A673 (cell line): Measurements from ENCODE around the gene TNFAIP1. TPM values are rescaled to one million over a fixed set of nuclear protein-coding genes. Genes with fewer than 3 reads are reported as not detected.

Source experiments
- BruUV-seq: library from RNA; stranded (reverse); fragments of 400-500 nt; replicated peaks from 2 replicates; lab custom pipeline; 2021; lab: Mats Ljungman, UMichigan
- CTCF ChIA-PET: fragments of 300-600 bp; sonication (Branson Sonifier 250); formaldehyde crosslinking; loops from one replicate; lab custom pipeline; 2022; ENCODE audit warnings: antibody characterized with exemption; lab: Charles Lee
- POLR2A ChIA-PET: fragments of 300-600 bp; sonication (Branson Sonifier 250); formaldehyde crosslinking; loops from one replicate; lab custom pipeline; 2022; ENCODE audit warnings: antibody characterized with exemption; ENCODE audit not compliant: low non-redundant PET; lab: Charles Lee
- DNase-seq: peaks from one replicate; pipeline ENCODE4 v3.0.0-alpha.2; 2015; ENCODE audit warnings: low spot score
- H3K27ac ChIP-seq: fragments of 200-600 bp; sonication (generic); 2 replicates; pipeline ENCODE4 v1.5.1; 2016; ENCODE audit warnings: mixed run types, low read depth, mild to moderate bottlenecking, mixed read lengths, antibody characterized with exemption, low read length; ENCODE audit not compliant: poor library complexity, severe bottlenecking
- H3K27me3 ChIP-seq: fragments of 200-600 bp; sonication (generic); replicated peaks from 2 replicates; pipeline ENCODE4 v1.6.1; 2017; ENCODE audit warnings: mixed run types, low read depth, mild to moderate bottlenecking, mixed read lengths, antibody characterized with exemption, low read length; ENCODE audit not compliant: insufficient read depth, poor library complexity
- H3K36me3 ChIP-seq: fragments of 200-600 bp; sonication (generic); 2 replicates; pipeline ENCODE4 v1.6.1; 2016; ENCODE audit warnings: mixed run types, mild to moderate bottlenecking, mixed read lengths, antibody characterized with exemption, low read length; ENCODE audit not compliant: insufficient read depth, poor library complexity, severe bottlenecking
- H3K4me1 ChIP-seq: fragments of 200-600 bp; sonication (generic); 2 replicates; pipeline ENCODE4 v1.6.1; 2017; ENCODE audit warnings: mixed run types, mild to moderate bottlenecking, mixed read lengths, antibody characterized with exemption, low read length; ENCODE audit not compliant: insufficient read depth, poor library complexity, severe bottlenecking
- H3K4me3 ChIP-seq: fragments of 200-600 bp; sonication (generic); 2 replicates; pipeline ENCODE4 v1.5.1; 2016; ENCODE audit warnings: low read depth, mixed run types, mild to moderate bottlenecking, mixed read lengths, low read length; ENCODE audit not compliant: poor library complexity, severe bottlenecking
- H3K9me3 ChIP-seq: fragments of 200-600 bp; sonication (generic); 2 replicates; pipeline ENCODE4 v1.6.1; 2016; ENCODE audit warnings: mixed run types, low read depth, mild to moderate bottlenecking, mixed read lengths, antibody characterized with exemption, low read length; ENCODE audit not compliant: poor library complexity, severe bottlenecking
- CTCF ChIP-seq: fragments of 300-800, 200-600 bp; sonication (generic); conservative IDR thresholded peaks from 2 replicates; pipeline ENCODE4 v1.5.1; 2017; ENCODE audit warnings: low read depth, mild to moderate bottlenecking, antibody characterized with exemption, low read length, moderate library complexity, mixed read lengths
- EZH2 ChIP-seq: fragments of 200-600 bp; sonication (generic); IDR thresholded peaks from 2 replicates; pipeline ENCODE4 v1.6.1; 2017; ENCODE audit warnings: borderline replicate concordance, low read depth, mild to moderate bottlenecking, mixed read lengths, antibody characterized with exemption, low read length; ENCODE audit not compliant: poor library complexity, severe bottlenecking
- intact Hi-C: fragments of 100-400 bp; cut with micrococcal nuclease; formaldehyde crosslinking; loops from one replicate; pipeline ENCODE4 v1.10.0; 2022; ENCODE audit not compliant: unreplicated experiment
- total RNA-seq: library from RNA; stranded (reverse); gene quantifications from 2 replicates; pipeline ENCODE4 v1.2.3, GENCODE V29; 2021

The TNFAIP1 gene
- total RNA-seq, 1 experiment from 2014 or later, result 27.5 TPM

- POLR2A ChIA-PET, result no interaction called here
- Histone ChIP-seq H3K27ac (peak overlapping the region; percentile 88), H3K27me3 (no peaks in the 10 kb centered on the region)
Observed at GRCh38 chr17:28320215-28321061, 15.1 kb upstream of the TNFAIP1 start.

GRCh38 chr17:28324267-28324745 is 11.3 kb upstream of the TNFAIP1 start:
- peaks cover 46% of the 10 kb centered on the region for H3K36me3 ChIP-seq
- no peak overlapping the region for H3K4me3 ChIP-seq
- no TSS peak for BruUV-seq
- ChIA-PET POLR2A (no interaction called here), CTCF (no interaction called here)
- H3K9me3 ChIP-seq, result no peaks in the 10 kb centered on the region
- TF ChIP-seq CTCF, result no peak
- no peak for TF ChIP-seq EZH2
- H3K4me1 ChIP-seq, result peaks cover 24% of the 10 kb centered on the region
- intact Hi-C loops, result no loop called here
- no peak for DNase-seq
- H3K27ac ChIP-seq, result no peak overlapping the region
- H3K27me3 ChIP-seq, result no peaks in the 10 kb centered on the region

More at GRCh38 chr17:28320215-28321061, 15.1 kb upstream of the TNFAIP1 start:
- H3K36me3 ChIP-seq, result peaks cover 8% of the 10 kb centered on the region
- intact Hi-C loops, result no loop called here
- H3K4me1 ChIP-seq, result peaks cover 31% of the 10 kb centered on the region
- no peaks in the 10 kb centered on the region for H3K9me3 ChIP-seq
- DNase-seq, result no peak
- CTCF ChIA-PET, result interaction anchor here (0.6 kb wide), 1 partner anchor 279 kb away, joined by 4 read pairs; no protein-coding TSS in a partner anchor
- BruUV-seq, result no TSS peak
- peak overlapping the region; percentile 73 for H3K4me3 ChIP-seq
- TF ChIP-seq EZH2, result no peak
- no peak for TF ChIP-seq CTCF

- H3K9me3 ChIP-seq, result no peaks in the 10 kb centered on the region
- no peak overlapping the region for H3K27ac ChIP-seq
- ChIA-PET POLR2A (no interaction called here), CTCF (interaction anchor here (1.1 kb wide), 1 partner anchor 11 kb away, joined by 3 read pairs; the partner anchor contains the start of genes IFT20 and TNFAIP1)
- intact Hi-C loops, result no loop called here
- peaks cover 49% of the 10 kb centered on the region for H3K36me3 ChIP-seq
- H3K27me3 ChIP-seq, result no peaks in the 10 kb centered on the region
- peaks cover 24% of the 10 kb centered on the region for H3K4me1 ChIP-seq
- no peak overlapping the region for H3K4me3 ChIP-seq
- no TSS peak for BruUV-seq
- no peak for DNase-seq
- TF ChIP-seq CTCF (no peak), EZH2 (no peak)
Observed at GRCh38 chr17:28324781-28325180, 10.8 kb upstream of the TNFAIP1 start.
